HCT116 (cell line): ENCODE data around the gene ACTRT2. TPM values are rescaled to one million over a fixed set of nuclear protein-coding genes. Genes with fewer than 3 reads are reported as not detected.

ENCODE experiments used
- ATAC-seq: fragments of 200-7000 bp; cut with Tn5 transposase; 2 replicates; pipeline ENCODE4 v1.9.1; 2020; ENCODE audit warnings: mild to moderate bottlenecking, moderate library complexity
- BruUV-seq: library from RNA; stranded (reverse); fragments of 400-500 nt; replicated peaks from 2 replicates; lab custom pipeline; 2021; lab: Mats Ljungman, UMichigan
- CTCF ChIA-PET: fragments of 300-600 bp; sonication (Branson Sonifier 250); formaldehyde crosslinking; loops from one replicate; lab custom pipeline; 2021; ENCODE audit warnings: antibody characterized with exemption; lab: Charles Lee
- POLR2A ChIA-PET: fragments of 300-600, 350-600 bp; sonication (Branson Sonifier 250); formaldehyde crosslinking; loops from one replicate; lab custom pipeline; 2021; ENCODE audit warnings: antibody characterized with exemption; lab: Charles Lee
- RAD21 ChIA-PET, 2 experiments: fragments of 300-600 bp; sonication (Branson Sonifier 250); formaldehyde crosslinking; loops; one replicate each; lab custom pipeline; 2023; ENCODE audit warnings: low total read pairs in 2 of 2; ENCODE audit not compliant: uncharacterized antibody in 2 of 2, unreplicated experiment in 2 of 2, low non-redundant PET in 1 of 2; lab: Charles Lee
- DNase-seq: peaks from one replicate; pipeline ENCODE4 v3.0.0-alpha.2; 2010; ENCODE audit warnings: low read depth, low spot score
- H2AFZ ChIP-seq: fragments of 200-600 bp; shearing (Covaris generic), sonication (generic); 2 replicates; pipeline ENCODE4 v1.6.1; 2017; ENCODE audit warnings: low read depth, mixed run types, mixed read lengths, antibody characterized with exemption, low read length; ENCODE audit not compliant: poor library complexity, severe bottlenecking
- H3K27ac ChIP-seq: 2 replicates; pipeline ENCODE4 v1.5.1; 2012; ENCODE audit warnings: low read depth, low read length
- H3K27me3 ChIP-seq: fragments of 200-600 bp; sonication (generic); 2 replicates; pipeline ENCODE4 v1.6.1; 2016; ENCODE audit warnings: mixed run types, low read length, mixed read lengths; ENCODE audit not compliant: insufficient read depth
- H3K36me3 ChIP-seq, 2 experiments: fragments of 200-500 bp in 1 of 2; fragments of 200-600 bp in 1 of 2; sonication (Bioruptor generic) in 1 of 2; sonication (generic) in 1 of 2; 2 replicates each; pipeline versions ENCODE4 v1.5.1 to v1.6.1; 2014 to 2016; ENCODE audit warnings: low read length in 2 of 2, inconsistent platforms in 1 of 2, mixed read lengths in 1 of 2, mixed run types in 1 of 2; ENCODE audit not compliant: insufficient read depth in 2 of 2, control insufficient read depth in 1 of 2
- H3K4me1 ChIP-seq, 2 experiments: fragments of 200-600 bp in 1 of 2; sonication (generic) in 1 of 2; 2 replicates each; pipeline versions ENCODE4 v1.5.1 to v1.6.1; 2012 to 2017; ENCODE audit warnings: low read length in 2 of 2, inconsistent platforms in 1 of 2, mild to moderate bottlenecking in 1 of 2, mixed read lengths in 1 of 2, mixed run types in 1 of 2, moderate library complexity in 1 of 2; ENCODE audit not compliant: insufficient read depth in 2 of 2, control insufficient read depth in 1 of 2
- H3K4me2 ChIP-seq: fragments of 200-600 bp; sonication (generic); 2 replicates; pipeline ENCODE4 v1.6.1; 2017; ENCODE audit warnings: mixed run types, low read length, mixed read lengths
- H3K4me3 ChIP-seq, 2 experiments: fragments of 200-600 bp in 1 of 2; sonication (generic) in 1 of 2; replicated peaks in 1 of 2; 2 replicates each; pipeline ENCODE4 v1.5.1; 2011 to 2016; ENCODE audit warnings: low read length in 2 of 2, control low read depth in 1 of 2, low read depth in 1 of 2, mild to moderate bottlenecking in 1 of 2, mixed read lengths in 1 of 2, mixed run types in 1 of 2
- H3K79me2 ChIP-seq: fragments of 200-600 bp; sonication (generic); 2 replicates; pipeline ENCODE4 v1.6.1; 2017; ENCODE audit warnings: mild to moderate bottlenecking, mixed run types, low read length, moderate library complexity, mixed read lengths; ENCODE audit not compliant: insufficient read depth
- H3K9ac ChIP-seq: fragments of 200-600 bp; sonication (generic); 2 replicates; pipeline ENCODE4 v1.6.1; 2016; ENCODE audit warnings: low read length, mixed read lengths
- H3K9me2 ChIP-seq: fragments of 200-600 bp; sonication (generic), shearing (Covaris generic); 2 replicates; pipeline ENCODE4 v1.6.1; 2017; ENCODE audit warnings: mixed run types, mild to moderate bottlenecking, moderate library complexity; ENCODE audit not compliant: insufficient read depth
- H3K9me3 ChIP-seq, 2 experiments: fragments of 200-500 bp in 1 of 2; fragments of 200-600 bp in 1 of 2; sonication (Bioruptor generic) in 1 of 2; sonication (generic) in 1 of 2; 2 replicates each; pipeline ENCODE4 v1.6.1; 2014 to 2017; ENCODE audit warnings: low read length in 2 of 2, mixed read lengths in 2 of 2, inconsistent platforms in 1 of 2, low read depth in 1 of 2, mild to moderate bottlenecking in 1 of 2, mixed run types in 1 of 2, moderate library complexity in 1 of 2; ENCODE audit not compliant: control insufficient read depth in 1 of 2, insufficient read depth in 1 of 2
- H4K20me1 ChIP-seq: fragments of 200-600 bp; sonication (generic), shearing (Covaris generic); 2 replicates; pipeline ENCODE4 v1.6.1; 2017; ENCODE audit warnings: mixed run types, mild to moderate bottlenecking, moderate library complexity; ENCODE audit not compliant: insufficient read depth
- CEBPB ChIP-seq: IDR thresholded peaks from 2 replicates; pipeline ENCODE4 v1.6.1; 2012; ENCODE audit warnings: low read depth
- EGR1 ChIP-seq: IDR thresholded peaks from 2 replicates; pipeline ENCODE4 v1.6.1; 2012; ENCODE audit warnings: low read depth
- ELF1 ChIP-seq: IDR thresholded peaks from 2 replicates; pipeline ENCODE4 v1.6.1; 2012; ENCODE audit warnings: low read depth, borderline replicate concordance
- EZH2 ChIP-seq: fragments of 200-600 bp; sonication (generic); IDR thresholded peaks from 2 replicates; pipeline ENCODE4 v1.6.1; 2017; ENCODE audit warnings: antibody characterized with exemption, mixed run types
- EZH2phosphoT487 ChIP-seq: fragments of 200-600 bp; IDR thresholded peaks from 2 replicates; pipeline ENCODE4 v1.6.1; 2018; ENCODE audit warnings: antibody characterized with exemption, borderline replicate concordance
- FOSL1 ChIP-seq: IDR thresholded peaks from 2 replicates; pipeline ENCODE4 v1.6.1; 2012; ENCODE audit warnings: low read depth
- MAX ChIP-seq: IDR thresholded peaks from 2 replicates; pipeline ENCODE4 v1.6.1; 2012
- POLR2A ChIP-seq: IDR thresholded peaks from 2 replicates; pipeline ENCODE4 v1.7.0; 2011; ENCODE audit warnings: borderline replicate concordance; ENCODE audit not compliant: insufficient read depth, insufficient read length; ENCODE audit errors: extremely low read depth
- POLR2AphosphoS5 ChIP-seq: IDR thresholded peaks from 2 replicates; pipeline ENCODE4 v1.6.1; 2011; ENCODE audit warnings: mild to moderate bottlenecking, low read depth, low read length, moderate library complexity
- REST ChIP-seq: IDR thresholded peaks from 2 replicates; pipeline ENCODE4 v1.6.1; 2012; ENCODE audit warnings: low read depth
- SP1 ChIP-seq: IDR thresholded peaks from 2 replicates; pipeline ENCODE4 v1.6.1; 2012; ENCODE audit warnings: low read depth
- SRF ChIP-seq: IDR thresholded peaks from 2 replicates; pipeline ENCODE4 v1.6.1; 2012; ENCODE audit warnings: low read depth
- TCF7L2 ChIP-seq: IDR thresholded peaks from 2 replicates; pipeline ENCODE4 v1.7.0; 2011; ENCODE audit warnings: borderline replicate concordance, inconsistent platforms; ENCODE audit not compliant: insufficient read depth, insufficient read length; ENCODE audit errors: extremely low read depth
- YY1 ChIP-seq: IDR thresholded peaks from 2 replicates; pipeline ENCODE4 v1.6.1; 2011; ENCODE audit warnings: low read length, low read depth, moderate library complexity, mild to moderate bottlenecking; ENCODE audit not compliant: insufficient replicate concordance; ENCODE audit errors: extremely low read depth
- ZBTB33 ChIP-seq: IDR thresholded peaks from 2 replicates; pipeline ENCODE4 v1.6.1; 2011; ENCODE audit warnings: mild to moderate bottlenecking, low read length, moderate library complexity; ENCODE audit not compliant: insufficient replicate concordance; ENCODE audit errors: extremely low read depth
- ZFX ChIP-seq: fragments of 450-650 bp; IDR thresholded peaks from 2 replicates; pipeline ENCODE4 v1.6.1; 2017
- intact Hi-C: fragments of 100-400 bp; cut with micrococcal nuclease; formaldehyde crosslinking; loops from 2 replicates; pipeline ENCODE4 v1.10.0; 2022
- total RNA-seq: library from RNA; stranded (reverse); gene quantifications from one replicate; pipeline ENCODE4 v1.2.1, GENCODE V29; 2021; ENCODE audit not compliant: unreplicated experiment

The ACTRT2 gene
- total RNA-seq, 1 experiment from 2014 or later = not detected

- Histone ChIP-seq H3K4me2 (no peak overlapping the region), H3K36me3 (no peaks in the 10 kb centered on the region), H3K4me3 (no peak overlapping the region), H3K9ac (no peak overlapping the region), H3K79me2 (no peaks in the 10 kb centered on the region), H3K4me1 (no peaks in the 10 kb centered on the region), H4K20me1 (no peaks in the 10 kb centered on the region), H3K9me2 (no peaks in the 10 kb centered on the region), H3K9me3 (no peaks in the 10 kb centered on the region), H3K27ac (no peak overlapping the region), H3K27me3 (no peaks in the 10 kb centered on the region), H2AFZ (no peak overlapping the region)
- ChIA-PET CTCF (no interaction called here), RAD21 (no interaction called here), POLR2A (no interaction called here)
- no peak for TF ChIP-seq REST
- no peak for TF ChIP-seq CEBPB
- no peak for TF ChIP-seq EZH2
- no peak for TF ChIP-seq FOSL1
- TF ChIP-seq YY1 = no peak
- TF ChIP-seq ZFX = no peak
- no peak for TF ChIP-seq EZH2phosphoT487
- no peak for TF ChIP-seq SRF
- TF ChIP-seq EGR1 = no peak
- TF ChIP-seq POLR2A = no peak
- no peak for TF ChIP-seq POLR2AphosphoS5
- no peak for TF ChIP-seq MAX
- TF ChIP-seq ELF1 = no peak
- no peak for TF ChIP-seq TCF7L2
- TF ChIP-seq ZBTB33 = no peak
- no peak for TF ChIP-seq SP1
- ATAC-seq (no peak), DNase-seq (no peak)
- no TSS peak for BruUV-seq
- intact Hi-C loops = loop anchor here (5.0 kb wide), 1 partner anchor 192 kb away; no protein-coding TSS in a partner anchor
Observed at GRCh38 chr1:3014443-3015268, 6.6 kb upstream of the ACTRT2 start.
